HepG2 (cell line): Measurements from ENCODE around the gene KRT14. TPM values are rescaled to one million over a fixed set of nuclear protein-coding genes. Genes with fewer than 3 reads are reported as not detected.

Source experiments
- CBX2 ChIP-seq, 2 experiments: fragments of 200-600 bp in 1 of 2; sonication (generic); formaldehyde crosslinking in 1 of 2; IDR thresholded peaks; 2 replicates each; pipeline versions ENCODE4 v1.7.0 to v1.8.1; 2018 to 2022; ENCODE audit warnings: low read depth in 2 of 2, low read length in 1 of 2, mild to moderate bottlenecking in 1 of 2, missing genetic modification reagents in 1 of 2
- CBX5 ChIP-seq: sonication (generic); formaldehyde crosslinking; IDR thresholded peaks from 2 replicates; pipeline ENCODE4 v1.4.0; 2020; ENCODE audit warnings: missing genetic modification reagents, borderline replicate concordance
- CCAR2 ChIP-seq: fragments of 200-400 bp; formaldehyde crosslinking; optimal IDR thresholded peaks from 2 replicates; pipeline ENCODE3; 2018; ENCODE audit warnings: low read depth, mild to moderate bottlenecking, low read length, moderate library complexity
- CREB3 ChIP-seq: sonication (generic); formaldehyde crosslinking; IDR thresholded peaks from 2 replicates; pipeline ENCODE4 v1.5.0; 2020; ENCODE audit warnings: missing genetic modification reagents
- FOSL1 ChIP-seq: sonication (generic); formaldehyde crosslinking; IDR thresholded peaks from 2 replicates; pipeline ENCODE4 v1.9.0; 2021; ENCODE audit warnings: missing genetic modification reagents, borderline replicate concordance
- FUBP1 ChIP-seq: sonication (generic); formaldehyde crosslinking; IDR thresholded peaks from 2 replicates; pipeline ENCODE4 v1.5.1; 2020; ENCODE audit warnings: missing genetic modification reagents, mild to moderate bottlenecking, borderline replicate concordance
- GTF3A ChIP-seq: sonication (generic); formaldehyde crosslinking; conservative IDR thresholded peaks from 2 replicates; pipeline ENCODE4 v1.4.0; 2020; ENCODE audit warnings: mild to moderate bottlenecking, missing genetic modification reagents
- HNF4A ChIP-seq: sonication (generic); formaldehyde crosslinking; IDR thresholded peaks from 2 replicates; pipeline ENCODE4 v1.4.0; 2020; ENCODE audit warnings: missing genetic modification reagents
- HNRNPLL ChIP-seq: fragments of 200-400 bp; formaldehyde crosslinking; IDR thresholded peaks from 2 replicates; pipeline ENCODE4 v1.6.1; 2017; ENCODE audit warnings: mild to moderate bottlenecking, low read depth, low read length; ENCODE audit not compliant: poor library complexity, severe bottlenecking
- HOXA3 ChIP-seq: sonication (generic); formaldehyde crosslinking; IDR thresholded peaks from 2 replicates; pipeline ENCODE4 v1.5.0; 2020; ENCODE audit warnings: missing genetic modification reagents
- IRF9 ChIP-seq: sonication (generic); formaldehyde crosslinking; IDR thresholded peaks from 2 replicates; pipeline ENCODE4 v1.8.0; 2022; ENCODE audit warnings: missing genetic modification reagents, mild to moderate bottlenecking, borderline replicate concordance
- KDM1A ChIP-seq: IDR thresholded peaks from 2 replicates; pipeline ENCODE4 v1.6.1; 2016; ENCODE audit warnings: missing compliant biosample characterization
- RXRA ChIP-seq: sonication (generic); formaldehyde crosslinking; IDR thresholded peaks from 2 replicates; pipeline ENCODE4 v1.5.1; 2020; ENCODE audit warnings: missing genetic modification reagents
- SNAPC2 ChIP-seq: sonication (generic); formaldehyde crosslinking; IDR thresholded peaks from 2 replicates; pipeline ENCODE4 v1.8.1; 2022; ENCODE audit warnings: mild to moderate bottlenecking, missing genetic modification reagents
- TFAP4 ChIP-seq: sonication (generic); IDR thresholded peaks from 2 replicates; pipeline ENCODE4 v1.6.1; 2016; ENCODE audit warnings: low read depth, borderline replicate concordance
- TFDP2 ChIP-seq: sonication (generic); formaldehyde crosslinking; IDR thresholded peaks from 2 replicates; pipeline ENCODE4 v1.4.0; 2020; ENCODE audit warnings: missing genetic modification reagents
- ZBTB25 ChIP-seq: IDR thresholded peaks from 2 replicates; pipeline ENCODE4 v1.6.1; 2018; ENCODE audit warnings: missing genetic modification reagents
- ZFP1 ChIP-seq: IDR thresholded peaks from 2 replicates; pipeline ENCODE4 v1.6.1; 2016
- ZFP36L2 ChIP-seq: sonication (generic); formaldehyde crosslinking; IDR thresholded peaks from 2 replicates; pipeline ENCODE4 v1.4.0; 2020; ENCODE audit warnings: missing genetic modification reagents
- ZNF460 ChIP-seq: sonication (generic); formaldehyde crosslinking; IDR thresholded peaks from 2 replicates; pipeline ENCODE4 v1.5.1; 2020; ENCODE audit warnings: missing genetic modification reagents, mild to moderate bottlenecking, borderline replicate concordance
- ZNF564 ChIP-seq: sonication (generic); formaldehyde crosslinking; IDR thresholded peaks from 2 replicates; pipeline ENCODE4 v1.8.1; 2023; ENCODE audit warnings: mild to moderate bottlenecking, missing genetic modification reagents
- ZNF749 ChIP-seq: sonication (generic); formaldehyde crosslinking; IDR thresholded peaks from 2 replicates; pipeline ENCODE4 v1.8.0; 2022; ENCODE audit warnings: mild to moderate bottlenecking, missing genetic modification reagents, moderate library complexity, borderline replicate concordance
- polyA plus RNA-seq, 8 experiments: library from polyadenylated mRNA; depleted of rRNA in 3 of 8; stranded (reverse) in 7 of 8; unstranded in 1 of 8; fragments of >200 nt; fragmentation: Illumina TruSeq in 4 of 8; extraction: Trizol in 4 of 8; gene quantifications; 2 replicates each; pipeline versions ENCODE4 v1.2.1 to v1.2.3, GENCODE V29; 2011 to 2016; ENCODE audit warnings: low read depth in 4 of 8, missing spikeins in 1 of 8, mixed read lengths in 1 of 8; ENCODE audit not compliant: insufficient read depth in 1 of 8
- total RNA-seq, 5 experiments: library from RNA; depleted of rRNA; stranded (reverse); fragments of >200 nt; fragmentation: Illumina TruSeq; extraction: Trizol; gene quantifications; 2 replicates each; pipeline ENCODE4 v1.2.3, GENCODE V29; 2016; ENCODE audit warnings: low read depth in 1 of 5

KRT14 gene
- total and polyA plus RNA-seq, 2 of the 13 experiments (the other 11 are each of a cell fraction or from before 2014, with no cell fraction given) = 0.09 TPM; not detected in 1

- TF ChIP-seq ZFP36L2 (no peak), SNAPC2 (no peak), CBX2 (IDR thresholded peaks at IDR 0.05; ENCODE audit: low read depth, low read length) (no peak), CBX2 (CRISPR knock-in tag; IDR thresholded peaks at IDR 0.05; ENCODE audit: low read depth) (no peak), ZFP1 (no peak), FUBP1 (no peak), TFDP2 (CRISPR knock-in tag) (peak; percentile 51; the same call in 1 of the 2 replicates), HNF4A (CRISPR knock-in tag) (no peak; the same call in 1 of the 2 replicates), CBX5 (CRISPR knock-in tag) (peak; percentile 47; the same call in 1 of the 2 replicates), KDM1A (no peak), ZBTB25 (CRISPR knock-in tag) (peak; percentile 59; the same call in 1 of the 2 replicates), CCAR2 (no peak), RXRA (CRISPR knock-in tag) (peak; percentile 81), HNRNPLL (peak; percentile 36), TFAP4 (peak; percentile 79), HOXA3 (CRISPR knock-in tag) (peak; percentile 32; the same call in 1 of the 2 replicates), FOSL1 (no peak), CREB3 (CRISPR knock-in tag) (no peak), GTF3A (CRISPR knock-in tag) (0 out of 2 replicates have a peak, but pooled peaks have one; percentile 67), ZNF460 (no peak), ZNF564 (CRISPR knock-in tag) (no peak; the same call in 1 of the 2 replicates), ZNF749 (no peak), IRF9 (CRISPR knock-in tag) (no peak)
Observed at GRCh38 chr17:41548844-41549595, 37.7 kb downstream of the KRT14 start (continued).
